PC-9 (cell line): Measurements from ENCODE around the gene NLGN1.

Source experiments
- EZH2 ChIP-seq: fragments of 200-600 bp; sonication (generic); IDR thresholded peaks from 2 replicates; pipeline ENCODE4 v1.8.0; 2017; ENCODE audit warnings: antibody characterized with exemption, low read depth
- TF ChIP-seq, protein P1 (sequence below): fragments of 200-600 bp; sonication (generic); conservative IDR thresholded peaks from 2 replicates; pipeline ENCODE4 v1.6.1; 2017; ENCODE audit warnings: mixed run types, antibody characterized with exemption, mild to moderate bottlenecking, moderate library complexity

- TF ChIP-seq EZH2: no peak
- TF ChIP-seq, protein P1, sequence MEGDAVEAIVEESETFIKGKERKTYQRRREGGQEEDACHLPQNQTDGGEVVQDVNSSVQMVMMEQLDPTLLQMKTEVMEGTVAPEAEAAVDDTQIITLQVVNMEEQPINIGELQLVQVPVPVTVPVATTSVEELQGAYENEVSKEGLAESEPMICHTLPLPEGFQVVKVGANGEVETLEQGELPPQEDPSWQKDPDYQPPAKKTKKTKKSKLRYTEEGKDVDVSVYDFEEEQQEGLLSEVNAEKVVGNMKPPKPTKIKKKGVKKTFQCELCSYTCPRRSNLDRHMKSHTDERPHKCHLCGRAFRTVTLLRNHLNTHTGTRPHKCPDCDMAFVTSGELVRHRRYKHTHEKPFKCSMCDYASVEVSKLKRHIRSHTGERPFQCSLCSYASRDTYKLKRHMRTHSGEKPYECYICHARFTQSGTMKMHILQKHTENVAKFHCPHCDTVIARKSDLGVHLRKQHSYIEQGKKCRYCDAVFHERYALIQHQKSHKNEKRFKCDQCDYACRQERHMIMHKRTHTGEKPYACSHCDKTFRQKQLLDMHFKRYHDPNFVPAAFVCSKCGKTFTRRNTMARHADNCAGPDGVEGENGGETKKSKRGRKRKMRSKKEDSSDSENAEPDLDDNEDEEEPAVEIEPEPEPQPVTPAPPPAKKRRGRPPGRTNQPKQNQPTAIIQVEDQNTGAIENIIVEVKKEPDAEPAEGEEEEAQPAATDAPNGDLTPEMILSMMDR: no peak
Observed at GRCh38 chr3:173902871-173903270, 505.3 kb downstream of the NLGN1 start.
